ENCODE results near the gene CEP128.

CEP128 gene

GRCh38 chr14:80607430-80608190 lies 333.9 kb downstream of the CEP128 start:
- in situ Hi-C loops (cut with HindIII; ENCODE audit: low pct_ligation_motif_present, low pct_unique_long_range_greater_than_20kb, low sequenced_read_pairs) = no loop called here
- DNase-seq = no peak

- in situ Hi-C loops (cut with HindIII; ENCODE audit: low pct_ligation_motif_present, low pct_unique_long_range_greater_than_20kb, low sequenced_read_pairs) = no loop called here
- no peak for DNase-seq
Measured at GRCh38 chr14:80606347-80606772, 335.2 kb downstream of the CEP128 start.

- DNase-seq = no peak
- in situ Hi-C loops (cut with HindIII; ENCODE audit: low pct_ligation_motif_present, low pct_unique_long_range_greater_than_20kb, low sequenced_read_pairs) = no loop called here
Measured at GRCh38 chr14:80605536-80605935, 336.0 kb downstream of the CEP128 start.

- in situ Hi-C loops (cut with HindIII; ENCODE audit: low pct_ligation_motif_present, low pct_unique_long_range_greater_than_20kb, low sequenced_read_pairs) = no loop called here
- no peak for DNase-seq
Measured at GRCh38 chr14:80602946-80603345, 338.6 kb downstream of the CEP128 start.

- in situ Hi-C loops (cut with HindIII; ENCODE audit: low pct_ligation_motif_present, low pct_unique_long_range_greater_than_20kb, low sequenced_read_pairs) = no loop called here
- peak; percentile 38 for DNase-seq
Measured at GRCh38 chr14:80587096-80587724, 354.3 kb downstream of the CEP128 start.

GRCh38 chr14:80586131-80586530 lies 355.4 kb downstream of the CEP128 start:
- in situ Hi-C loops (cut with HindIII; ENCODE audit: low pct_ligation_motif_present, low pct_unique_long_range_greater_than_20kb, low sequenced_read_pairs) = no loop called here
- no peak for DNase-seq

- no peak for DNase-seq
- in situ Hi-C loops (cut with HindIII; ENCODE audit: low pct_ligation_motif_present, low pct_unique_long_range_greater_than_20kb, low sequenced_read_pairs) = no loop called here
Measured at GRCh38 chr14:80585506-80585835, 356.1 kb downstream of the CEP128 start.

GRCh38 chr14:80584744-80585505 lies 356.6 kb downstream of the CEP128 start:
- in situ Hi-C loops (cut with HindIII; ENCODE audit: low pct_ligation_motif_present, low pct_unique_long_range_greater_than_20kb, low sequenced_read_pairs) = no loop called here

GRCh38 chr14:80577599-80577998 lies 363.9 kb downstream of the CEP128 start:
- in situ Hi-C loops (cut with HindIII; ENCODE audit: low pct_ligation_motif_present, low pct_unique_long_range_greater_than_20kb, low sequenced_read_pairs) = no loop called here
- DNase-seq = no peak

More at GRCh38 chr14:80584744-80585505, 356.6 kb downstream of the CEP128 start:
- DNase-seq = no peak

GRCh38 chr14:80576401-80576800 lies 365.1 kb downstream of the CEP128 start:
- in situ Hi-C loops (cut with HindIII; ENCODE audit: low pct_ligation_motif_present, low pct_unique_long_range_greater_than_20kb, low sequenced_read_pairs) = no loop called here
- no peak for DNase-seq

- DNase-seq = no peak
- in situ Hi-C loops (cut with HindIII; ENCODE audit: low pct_ligation_motif_present, low pct_unique_long_range_greater_than_20kb, low sequenced_read_pairs) = no loop called here
Measured at GRCh38 chr14:80575763-80576162, 365.8 kb downstream of the CEP128 start.

- no peak for DNase-seq
- in situ Hi-C loops (cut with HindIII; ENCODE audit: low pct_ligation_motif_present, low pct_unique_long_range_greater_than_20kb, low sequenced_read_pairs) = no loop called here
Measured at GRCh38 chr14:80572666-80573065, 368.9 kb downstream of the CEP128 start.

GRCh38 chr14:80570930-80571298 lies 370.6 kb downstream of the CEP128 start:
- in situ Hi-C loops (cut with HindIII; ENCODE audit: low pct_ligation_motif_present, low pct_unique_long_range_greater_than_20kb, low sequenced_read_pairs) = no loop called here
- no peak for DNase-seq

- no peak for DNase-seq
- in situ Hi-C loops (cut with HindIII; ENCODE audit: low pct_ligation_motif_present, low pct_unique_long_range_greater_than_20kb, low sequenced_read_pairs) = no loop called here
Measured at GRCh38 chr14:80567905-80568536, 373.5 kb downstream of the CEP128 start.

GRCh38 chr14:80565001-80565400 lies 376.5 kb downstream of the CEP128 start:
- no peak for DNase-seq
- in situ Hi-C loops (cut with HindIII; ENCODE audit: low pct_ligation_motif_present, low pct_unique_long_range_greater_than_20kb, low sequenced_read_pairs) = no loop called here

GRCh38 chr14:80564051-80564450 lies 377.5 kb downstream of the CEP128 start:
- DNase-seq = no peak
- in situ Hi-C loops (cut with HindIII; ENCODE audit: low pct_ligation_motif_present, low pct_unique_long_range_greater_than_20kb, low sequenced_read_pairs) = no loop called here

GRCh38 chr14:80560800-80561657 lies 380.5 kb downstream of the CEP128 start:
- in situ Hi-C loops (cut with HindIII; ENCODE audit: low pct_ligation_motif_present, low pct_unique_long_range_greater_than_20kb, low sequenced_read_pairs) = no loop called here
- no peak for DNase-seq

- no peak for DNase-seq
- in situ Hi-C loops (cut with HindIII; ENCODE audit: low pct_ligation_motif_present, low pct_unique_long_range_greater_than_20kb, low sequenced_read_pairs) = no loop called here
Measured at GRCh38 chr14:80554139-80554538, 387.4 kb downstream of the CEP128 start.
